GM23338 (cell line): ENCODE data around the gene ADD1. TPM values are rescaled to one million over a fixed set of nuclear protein-coding genes. Genes with fewer than 3 reads are reported as not detected.

Source experiments
- ATAC-seq: fragments of 200-7000 bp; cut with Tn5 transposase; 3 replicates; pipeline ENCODE4 v1.9.1; 2020
- DNase-seq: peaks from one replicate; pipeline ENCODE4 v3.0.0-alpha.2; 2015; ENCODE audit warnings: low spot score
- H2AFZ ChIP-seq: fragments of 200-600 bp; sonication (generic); 2 replicates; pipeline ENCODE4 v1.8.0; 2016; ENCODE audit warnings: antibody characterized with exemption, mild to moderate bottlenecking, moderate library complexity
- H3F3A ChIP-seq: fragments of 200-600 bp; sonication (generic); replicated peaks from 2 replicates; pipeline ENCODE4 v1.8.0; 2017; ENCODE audit warnings: antibody characterized with exemption, mixed run types, low read depth
- H3K27ac ChIP-seq: fragments of 200-600 bp; sonication (generic); 2 replicates; pipeline ENCODE4 v1.6.1; 2016; ENCODE audit warnings: low read depth
- H3K27me3 ChIP-seq: fragments of 200-600 bp; sonication (generic); 2 replicates; pipeline ENCODE4 v1.8.0; 2016; ENCODE audit warnings: mild to moderate bottlenecking, mixed run types, moderate library complexity; ENCODE audit not compliant: insufficient read depth
- H3K36me3 ChIP-seq: fragments of 200-600 bp; sonication (generic); 2 replicates; pipeline ENCODE4 v1.8.0; 2016; ENCODE audit warnings: mild to moderate bottlenecking; ENCODE audit not compliant: insufficient read depth
- H3K4me1 ChIP-seq: fragments of 200-600 bp; sonication (generic); 2 replicates; pipeline ENCODE4 v1.8.0; 2016; ENCODE audit warnings: mild to moderate bottlenecking, moderate library complexity; ENCODE audit not compliant: insufficient read depth
- H3K4me2 ChIP-seq: fragments of 200-600 bp; sonication (generic); 2 replicates; pipeline ENCODE4 v1.7.1; 2017; ENCODE audit warnings: mixed run types
- H3K4me3 ChIP-seq: fragments of 200-600 bp; sonication (generic); 2 replicates; pipeline ENCODE4 v1.6.1; 2016; ENCODE audit warnings: mixed run types
- H3K79me2 ChIP-seq: fragments of 200-600 bp; sonication (generic); replicated peaks from 2 replicates; pipeline ENCODE4 v1.8.0; 2017; ENCODE audit warnings: mild to moderate bottlenecking; ENCODE audit not compliant: insufficient read depth
- H3K9me2 ChIP-seq: fragments of 200-600 bp; sonication (generic); 2 replicates; pipeline ENCODE4 v1.8.0; 2017; ENCODE audit not compliant: insufficient read depth
- H4K20me1 ChIP-seq: fragments of 200-600 bp; sonication (generic); replicated peaks from 2 replicates; pipeline ENCODE4 v1.8.0; 2017; ENCODE audit warnings: mild to moderate bottlenecking; ENCODE audit not compliant: insufficient read depth
- H3K27ac Mint-ChIP-seq: 2 replicates; pipeline ENCODE4 v1.8.0; 2020; ENCODE audit warnings: inconsistent platforms, mild to moderate bottlenecking, moderate library complexity, mixed read lengths
- H3K27me3 Mint-ChIP-seq: 3 replicates; pipeline ENCODE4 v1.8.0; 2022; ENCODE audit warnings: low read depth, mild to moderate bottlenecking, moderate library complexity, mixed read lengths, inconsistent platforms; ENCODE audit not compliant: insufficient read depth, poor library complexity
- H3K36me3 Mint-ChIP-seq: 3 replicates; pipeline ENCODE4 v1.8.0; 2021; ENCODE audit warnings: low read depth, mild to moderate bottlenecking, inconsistent platforms, moderate library complexity, mixed read lengths
- H3K4me1 Mint-ChIP-seq: 3 replicates; pipeline ENCODE4 v1.8.0; 2020; ENCODE audit warnings: mild to moderate bottlenecking, inconsistent platforms, mixed read lengths
- H3K4me3 Mint-ChIP-seq: 3 replicates; pipeline ENCODE4 v1.8.0; 2021; ENCODE audit warnings: moderate library complexity, mild to moderate bottlenecking, inconsistent platforms, mixed read lengths
- H3K9me3 Mint-ChIP-seq: 3 replicates; pipeline ENCODE4 v1.8.0; 2020; ENCODE audit warnings: moderate library complexity, mild to moderate bottlenecking, inconsistent platforms, mixed read lengths
- EZH2phosphoT487 ChIP-seq: fragments of 200-600 bp; sonication (generic); IDR thresholded peaks from one replicate; pipeline ENCODE4 v1.8.1; 2018; ENCODE audit warnings: antibody characterized with exemption; ENCODE audit not compliant: unreplicated experiment
- JUNB ChIP-seq: IDR thresholded peaks from one replicate; pipeline ENCODE4 v1.6.1; 2016; ENCODE audit warnings: antibody characterized with exemption; ENCODE audit not compliant: unreplicated experiment
- NANOG ChIP-seq: IDR thresholded peaks from 2 replicates; pipeline ENCODE4 v1.6.1; 2016; ENCODE audit warnings: antibody characterized with exemption, borderline replicate concordance
- ZNF331 ChIP-seq: fragments of 250-450 bp; sonication (Bioruptor Pico); IDR thresholded peaks from 2 replicates; pipeline ENCODE4 v1.5.0; 2020; ENCODE audit warnings: low read depth, mild to moderate bottlenecking, moderate library complexity
- polyA plus RNA-seq: library from polyadenylated mRNA; unstranded; fragments of >200 nt; fragmentation: Nextera tagmentation; extraction: Ambion mirVana; gene quantifications from 2 replicates; pipeline ENCODE4 v1.2.1, GENCODE V29; 2016
- total RNA-seq: library from RNA; depleted of rRNA; stranded (reverse); fragments of >200 nt; shearing (Covaris generic); gene quantifications from 2 replicates; pipeline ENCODE4 v1.2.3, GENCODE V29; 2014
- TF ChIP-seq, protein P1 (sequence below): IDR thresholded peaks from one replicate; pipeline ENCODE4 v1.6.1; 2018; ENCODE audit warnings: antibody characterized with exemption; ENCODE audit not compliant: unreplicated experiment
- TF ChIP-seq, protein P2 (sequence below): IDR thresholded peaks from 2 replicates; pipeline ENCODE4 v1.6.1; 2016; ENCODE audit warnings: antibody characterized with exemption

The ADD1 gene
- total and polyA plus RNA-seq, 2 experiments from 2014 or later: 126 to 144 TPM

DNA sequence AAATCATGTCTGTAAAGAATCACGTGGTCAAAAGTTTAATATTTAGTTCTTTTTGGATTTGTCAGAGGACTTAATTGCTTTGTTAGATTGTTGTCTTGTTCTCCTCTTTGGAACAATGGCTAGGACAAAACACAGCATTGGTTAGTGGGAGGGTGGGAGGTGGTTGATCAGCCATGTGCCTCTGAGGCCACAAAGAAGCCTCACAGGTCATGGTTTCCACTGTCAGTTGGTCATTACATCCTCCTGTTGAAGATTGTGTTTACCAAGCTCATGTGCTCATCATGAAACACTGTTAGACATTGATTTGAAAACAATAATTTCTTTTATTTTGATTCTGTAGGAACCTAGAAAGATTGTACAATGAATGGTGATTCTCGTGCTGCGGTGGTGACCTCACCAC is 31.9 kb downstream of the ADD1 start:
- Histone ChIP-seq H3F3A (0 out of 2 replicates have a peak, but pooled peaks cover 5% of the 10 kb centered on the region), H3K4me1 (peaks cover 8% of the 10 kb centered on the region), H3K27me3 (no peaks in the 10 kb centered on the region), H3K4me2 (no peak overlapping the region), H3K27ac (no peak overlapping the region), H3K36me3 (no peaks in the 10 kb centered on the region; the same call in 1 of the 2 replicates), H3K9me2 (no peaks in the 10 kb centered on the region), H4K20me1 (no peaks in the 10 kb centered on the region; the same call in 1 of the 2 replicates), H3K79me2 (peaks cover 69% of the 10 kb centered on the region), H2AFZ (no peak overlapping the region), H3K4me3 (no peak overlapping the region)
- Mint-ChIP-seq H3K9me3 (no peaks in the 10 kb centered on the region), H3K4me1 (peaks cover 3% of the 10 kb centered on the region), H3K36me3 (peaks cover 28% of the 10 kb centered on the region), H3K4me3 (no peak overlapping the region), H3K27ac (no peak overlapping the region; the same call in 1 of the 2 replicates), H3K27me3 (peaks cover 2% of the 10 kb centered on the region)
- DNase-seq (no peak), ATAC-seq (no peak)
- TF ChIP-seq, protein P1, sequence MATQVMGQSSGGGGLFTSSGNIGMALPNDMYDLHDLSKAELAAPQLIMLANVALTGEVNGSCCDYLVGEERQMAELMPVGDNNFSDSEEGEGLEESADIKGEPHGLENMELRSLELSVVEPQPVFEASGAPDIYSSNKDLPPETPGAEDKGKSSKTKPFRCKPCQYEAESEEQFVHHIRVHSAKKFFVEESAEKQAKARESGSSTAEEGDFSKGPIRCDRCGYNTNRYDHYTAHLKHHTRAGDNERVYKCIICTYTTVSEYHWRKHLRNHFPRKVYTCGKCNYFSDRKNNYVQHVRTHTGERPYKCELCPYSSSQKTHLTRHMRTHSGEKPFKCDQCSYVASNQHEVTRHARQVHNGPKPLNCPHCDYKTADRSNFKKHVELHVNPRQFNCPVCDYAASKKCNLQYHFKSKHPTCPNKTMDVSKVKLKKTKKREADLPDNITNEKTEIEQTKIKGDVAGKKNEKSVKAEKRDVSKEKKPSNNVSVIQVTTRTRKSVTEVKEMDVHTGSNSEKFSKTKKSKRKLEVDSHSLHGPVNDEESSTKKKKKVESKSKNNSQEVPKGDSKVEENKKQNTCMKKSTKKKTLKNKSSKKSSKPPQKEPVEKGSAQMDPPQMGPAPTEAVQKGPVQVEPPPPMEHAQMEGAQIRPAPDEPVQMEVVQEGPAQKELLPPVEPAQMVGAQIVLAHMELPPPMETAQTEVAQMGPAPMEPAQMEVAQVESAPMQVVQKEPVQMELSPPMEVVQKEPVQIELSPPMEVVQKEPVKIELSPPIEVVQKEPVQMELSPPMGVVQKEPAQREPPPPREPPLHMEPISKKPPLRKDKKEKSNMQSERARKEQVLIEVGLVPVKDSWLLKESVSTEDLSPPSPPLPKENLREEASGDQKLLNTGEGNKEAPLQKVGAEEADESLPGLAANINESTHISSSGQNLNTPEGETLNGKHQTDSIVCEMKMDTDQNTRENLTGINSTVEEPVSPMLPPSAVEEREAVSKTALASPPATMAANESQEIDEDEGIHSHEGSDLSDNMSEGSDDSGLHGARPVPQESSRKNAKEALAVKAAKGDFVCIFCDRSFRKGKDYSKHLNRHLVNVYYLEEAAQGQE: no peak
- TF ChIP-seq JUNB (no peak), NANOG (no peak), ZNF331 (CRISPR knock-in tag) (no peak), EZH2phosphoT487 (no peak)

DNA sequence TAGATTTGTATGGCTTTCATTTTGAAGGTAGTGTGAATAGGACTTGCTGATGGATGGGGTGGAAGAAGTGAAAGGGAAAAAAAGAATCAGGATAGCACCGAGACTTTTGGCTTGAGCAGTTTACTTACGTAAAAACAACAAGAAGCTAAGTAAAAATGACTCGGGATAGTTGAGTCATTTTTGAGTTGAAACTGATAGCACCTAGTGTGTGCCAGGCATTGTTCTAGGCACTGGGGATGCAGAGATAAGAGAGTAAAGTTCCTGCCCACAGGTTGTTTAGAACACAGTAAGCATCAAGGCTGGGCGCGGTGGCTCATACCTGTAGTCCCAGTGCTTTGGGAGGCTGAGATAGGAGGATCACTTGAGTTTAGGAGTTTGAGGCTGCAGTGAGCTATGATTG is 34.7 kb downstream of the ADD1 start:
- no peaks in the 10 kb centered on the region for H3K27me3 ChIP-seq
- no peak for ATAC-seq
- no peak for DNase-seq
- H3K4me1 ChIP-seq: peaks cover 15% of the 10 kb centered on the region; the same call in 1 of the 2 replicates
- no peaks in the 10 kb centered on the region; the same call in 1 of the 2 replicates for H3K36me3 ChIP-seq
- no peak overlapping the region for H3K27ac ChIP-seq
- H3K36me3 Mint-ChIP-seq: peaks cover 28% of the 10 kb centered on the region
- no peaks in the 10 kb centered on the region for H3K9me3 Mint-ChIP-seq
- no peaks in the 10 kb centered on the region for H3K9me2 ChIP-seq
- H4K20me1 ChIP-seq: no peaks in the 10 kb centered on the region
- TF ChIP-seq EZH2phosphoT487 (no peak), NANOG (no peak), JUNB (no peak)
- TF ChIP-seq, protein P2, sequence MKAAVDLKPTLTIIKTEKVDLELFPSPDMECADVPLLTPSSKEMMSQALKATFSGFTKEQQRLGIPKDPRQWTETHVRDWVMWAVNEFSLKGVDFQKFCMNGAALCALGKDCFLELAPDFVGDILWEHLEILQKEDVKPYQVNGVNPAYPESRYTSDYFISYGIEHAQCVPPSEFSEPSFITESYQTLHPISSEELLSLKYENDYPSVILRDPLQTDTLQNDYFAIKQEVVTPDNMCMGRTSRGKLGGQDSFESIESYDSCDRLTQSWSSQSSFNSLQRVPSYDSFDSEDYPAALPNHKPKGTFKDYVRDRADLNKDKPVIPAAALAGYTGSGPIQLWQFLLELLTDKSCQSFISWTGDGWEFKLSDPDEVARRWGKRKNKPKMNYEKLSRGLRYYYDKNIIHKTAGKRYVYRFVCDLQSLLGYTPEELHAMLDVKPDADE: no peak
- no peak overlapping the region for H3K4me2 ChIP-seq
- no peaks in the 10 kb centered on the region for H3K27me3 Mint-ChIP-seq
- H2AFZ ChIP-seq: no peak overlapping the region
- H3F3A ChIP-seq: 0 out of 2 replicates have a peak, but pooled peaks cover 5% of the 10 kb centered on the region
- H3K79me2 ChIP-seq: peaks cover 45% of the 10 kb centered on the region
- no peak overlapping the region for H3K4me3 Mint-ChIP-seq
- H3K27ac Mint-ChIP-seq: no peak overlapping the region
- H3K4me1 Mint-ChIP-seq: peaks cover 10% of the 10 kb centered on the region
- no peak overlapping the region for H3K4me3 ChIP-seq
